ENCODE results near the gene NXPE4.

NXPE4 gene

DNA sequence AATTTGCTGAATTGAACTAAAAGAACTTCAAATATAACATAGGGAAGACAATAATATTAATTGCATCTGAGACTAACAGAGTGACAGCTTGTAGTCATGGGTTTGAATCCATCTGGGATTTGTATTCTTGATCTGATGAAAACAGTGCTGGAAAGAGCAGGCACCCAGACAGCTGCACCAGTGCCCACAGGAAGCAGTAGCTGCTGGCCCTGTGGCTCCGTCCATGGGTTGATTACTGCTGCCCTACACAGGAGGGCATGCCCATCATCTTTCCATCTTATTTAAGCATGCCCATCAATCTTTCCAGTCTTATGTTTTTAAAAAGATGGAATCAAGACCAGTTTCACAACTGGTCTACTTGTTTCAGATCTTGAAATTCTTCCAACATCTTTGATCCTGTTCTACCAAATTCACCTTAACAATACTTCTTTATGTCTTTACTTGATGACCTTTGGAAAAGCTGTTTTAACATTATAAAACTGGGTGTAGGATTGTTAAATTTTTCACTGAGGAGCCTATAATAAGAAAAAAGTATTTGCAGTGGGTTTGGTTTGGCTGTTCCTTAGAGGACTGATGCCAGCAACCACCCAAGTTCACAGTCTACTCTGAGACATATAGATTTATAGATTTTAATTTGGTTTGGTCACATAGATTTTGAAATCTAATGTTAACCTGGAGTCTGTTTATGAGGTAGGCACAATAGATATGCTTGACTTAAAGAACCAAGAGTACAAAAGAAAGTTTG, 761 bp upstream of the NXPE4 start:
- TF ChIP-seq, protein P1, sequence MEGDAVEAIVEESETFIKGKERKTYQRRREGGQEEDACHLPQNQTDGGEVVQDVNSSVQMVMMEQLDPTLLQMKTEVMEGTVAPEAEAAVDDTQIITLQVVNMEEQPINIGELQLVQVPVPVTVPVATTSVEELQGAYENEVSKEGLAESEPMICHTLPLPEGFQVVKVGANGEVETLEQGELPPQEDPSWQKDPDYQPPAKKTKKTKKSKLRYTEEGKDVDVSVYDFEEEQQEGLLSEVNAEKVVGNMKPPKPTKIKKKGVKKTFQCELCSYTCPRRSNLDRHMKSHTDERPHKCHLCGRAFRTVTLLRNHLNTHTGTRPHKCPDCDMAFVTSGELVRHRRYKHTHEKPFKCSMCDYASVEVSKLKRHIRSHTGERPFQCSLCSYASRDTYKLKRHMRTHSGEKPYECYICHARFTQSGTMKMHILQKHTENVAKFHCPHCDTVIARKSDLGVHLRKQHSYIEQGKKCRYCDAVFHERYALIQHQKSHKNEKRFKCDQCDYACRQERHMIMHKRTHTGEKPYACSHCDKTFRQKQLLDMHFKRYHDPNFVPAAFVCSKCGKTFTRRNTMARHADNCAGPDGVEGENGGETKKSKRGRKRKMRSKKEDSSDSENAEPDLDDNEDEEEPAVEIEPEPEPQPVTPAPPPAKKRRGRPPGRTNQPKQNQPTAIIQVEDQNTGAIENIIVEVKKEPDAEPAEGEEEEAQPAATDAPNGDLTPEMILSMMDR (IDR thresholded peaks at IDR 0.05; ENCODE audit: low read depth, low read length) = no peak
- DNase-seq (ENCODE audit: extremely low read depth, low read depth) = no peak

- no peak for DNase-seq (ENCODE audit: extremely low read depth, low read depth)
- TF ChIP-seq, protein P1 (IDR thresholded peaks at IDR 0.05; ENCODE audit: low read depth, low read length) = no peak
Observed at GRCh38 chr11:114594703-114595102, 883 bp downstream of the NXPE4 start.

DNA sequence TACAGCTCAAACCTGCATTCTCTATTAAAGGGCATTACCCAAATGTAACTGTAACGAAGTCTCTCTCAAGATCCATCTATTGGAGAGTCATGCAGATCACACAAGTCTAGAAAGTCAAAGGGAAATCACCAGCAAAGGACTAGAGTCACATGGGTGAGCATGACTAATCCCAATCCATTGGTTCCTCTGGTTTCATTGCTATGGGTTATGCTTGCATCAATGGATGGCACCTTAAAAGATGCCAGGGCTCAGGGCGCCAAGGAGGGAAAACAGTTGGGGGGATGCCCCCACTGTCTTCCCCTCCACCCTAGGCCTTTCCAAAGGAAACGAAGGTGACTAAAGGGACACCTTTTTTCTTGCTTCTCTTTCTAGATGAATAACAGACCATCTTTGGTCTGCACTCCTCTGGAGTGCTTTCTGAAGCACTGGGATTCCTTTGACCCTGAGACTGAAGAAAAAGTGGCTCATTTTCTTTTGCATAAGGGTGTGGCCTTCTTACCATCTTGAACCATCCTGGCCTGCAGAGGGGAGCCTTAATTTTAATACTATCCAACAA, 8.1 kb downstream of the NXPE4 start:
- TF ChIP-seq, protein P1 (IDR thresholded peaks at IDR 0.05; ENCODE audit: low read depth, low read length) = no peak
- no peak for DNase-seq (ENCODE audit: extremely low read depth, low read depth)

- DNase-seq (ENCODE audit: extremely low read depth, low read depth) = no peak
Observed at GRCh38 chr11:114586797-114587196, 8.8 kb downstream of the NXPE4 start.

DNA sequence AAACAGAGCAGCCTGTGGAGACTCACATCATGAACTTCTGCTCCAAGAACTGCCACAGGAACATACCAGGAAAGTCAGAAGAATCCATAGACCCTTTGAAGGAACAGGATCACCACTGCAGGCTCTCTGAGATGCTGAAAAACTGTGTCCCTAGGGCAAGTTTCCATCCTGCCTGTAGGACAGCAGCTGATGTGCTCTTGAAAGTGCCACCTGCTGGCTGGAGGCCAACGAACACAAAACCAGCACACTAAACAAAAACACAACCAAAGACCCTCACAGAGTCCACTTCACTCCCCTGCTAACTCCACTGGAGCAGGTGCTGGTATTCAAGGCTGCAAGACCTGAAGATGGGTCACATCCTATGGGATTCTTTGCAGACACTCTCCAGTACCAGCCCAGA, 23.9 kb downstream of the NXPE4 start:
- no peak for DNase-seq (ENCODE audit: extremely low read depth, low read depth)
- TF ChIP-seq, protein P1 (IDR thresholded peaks at IDR 0.05; ENCODE audit: low read depth, low read length) = no peak

More at GRCh38 chr11:114586797-114587196, 8.8 kb downstream of the NXPE4 start:
- TF ChIP-seq, protein P1 (IDR thresholded peaks at IDR 0.05; ENCODE audit: low read depth, low read length) = peak; percentile 19

- TF ChIP-seq, protein P1 (IDR thresholded peaks at IDR 0.05; ENCODE audit: low read depth, low read length) = no peak
- no peak for DNase-seq (ENCODE audit: extremely low read depth, low read depth)
Observed at GRCh38 chr11:114569801-114570200, 25.8 kb downstream of the NXPE4 start.

GRCh38 chr11:114566276-114566675, 29.3 kb downstream of the NXPE4 start:
- TF ChIP-seq, protein P1 (IDR thresholded peaks at IDR 0.05; ENCODE audit: low read depth, low read length) = no peak
- DNase-seq (ENCODE audit: extremely low read depth, low read depth) = no peak
